WTC11 (cell line): ENCODE measurements around the gene CYBB. TPM values are rescaled to one million over a fixed set of nuclear protein-coding genes. Genes with fewer than 3 reads are reported as not detected.
A peak's percentile ranks its signal among the peaks of the same experiment; 100 is the strongest.

Experiments
- ATAC-seq: fragments of 200-7000 bp; cut with Tn5 transposase; 2 replicates; pipeline ENCODE4 v1.10.0; 2021; ENCODE audit warnings: mild to moderate bottlenecking, moderate library complexity
- Bru-seq: library from RNA; stranded (reverse); fragments of 400-500 nt; gene quantifications from one replicate; lab custom pipeline; 2021; lab: Mats Ljungman, UMichigan
- CTCF ChIA-PET: fragments of 300-600 bp; sonication (Branson Sonifier 250); formaldehyde crosslinking; loops from one replicate; lab custom pipeline; 2021; ENCODE audit warnings: antibody characterized with exemption; lab: Charles Lee
- POLR2A ChIA-PET: fragments of 350-600 bp; sonication (Branson Sonifier 250); formaldehyde crosslinking; loops from one replicate; lab custom pipeline; 2021; ENCODE audit warnings: antibody characterized with exemption; lab: Charles Lee
- DNase-seq: peaks from one replicate; pipeline ENCODE4 v3.0.0; 2021; ENCODE audit warnings: low spot score
- H3K27ac Mint-ChIP-seq: 2 replicates; pipeline ENCODE4 v1.8.0; 2021; ENCODE audit warnings: mixed read lengths
- H3K27me3 Mint-ChIP-seq: 2 replicates; pipeline ENCODE4 v1.8.0; 2021; ENCODE audit warnings: low read depth, mild to moderate bottlenecking, moderate library complexity, mixed read lengths
- H3K36me3 Mint-ChIP-seq: 2 replicates; pipeline ENCODE4 v1.8.0; 2021; ENCODE audit warnings: mixed read lengths
- H3K4me1 Mint-ChIP-seq: 2 replicates; pipeline ENCODE4 v1.8.0; 2022; ENCODE audit warnings: mixed read lengths
- H3K4me3 Mint-ChIP-seq: 2 replicates; pipeline ENCODE4 v1.8.0; 2021; ENCODE audit warnings: mild to moderate bottlenecking, moderate library complexity, mixed read lengths
- H3K9me3 Mint-ChIP-seq: 2 replicates; pipeline ENCODE4 v1.8.0; 2021; ENCODE audit warnings: mixed read lengths
- EMX1 ChIP-seq: fragments of 250-450 bp; sonication (Bioruptor Pico); IDR thresholded peaks from 2 replicates; pipeline ENCODE4 v1.8.0; 2021; ENCODE audit warnings: mild to moderate bottlenecking
- FOXP1 ChIP-seq: sonication (generic); formaldehyde crosslinking; IDR thresholded peaks from 2 replicates; pipeline ENCODE4 v1.8.0; 2022; ENCODE audit warnings: missing genetic modification reagents, mild to moderate bottlenecking, moderate library complexity, borderline replicate concordance
- GABPB1 ChIP-seq: sonication (generic); formaldehyde crosslinking; IDR thresholded peaks from 2 replicates; pipeline ENCODE4 v1.8.1; 2023; ENCODE audit warnings: mild to moderate bottlenecking, missing genetic modification reagents
- IRF2 ChIP-seq: sonication (generic); formaldehyde crosslinking; IDR thresholded peaks from 2 replicates; pipeline ENCODE4 v1.8.0; 2022; ENCODE audit warnings: low read depth, missing genetic modification reagents, borderline replicate concordance
- JUN ChIP-seq: sonication (generic); formaldehyde crosslinking; IDR thresholded peaks from 2 replicates; pipeline ENCODE4 v1.8.0; 2023; ENCODE audit warnings: mild to moderate bottlenecking, missing genetic modification reagents
- NFATC4 ChIP-seq: fragments of 250-450 bp; sonication (Bioruptor Pico); IDR thresholded peaks from 2 replicates; pipeline ENCODE4 v1.9.0; 2021; ENCODE audit warnings: mild to moderate bottlenecking
- NR3C1 ChIP-seq: sonication (generic); formaldehyde crosslinking; conservative IDR thresholded peaks from 2 replicates; pipeline ENCODE4 v1.8.1; 2023; ENCODE audit warnings: low read depth, mild to moderate bottlenecking, missing genetic modification reagents
- OVOL2 ChIP-seq: fragments of 250-450 bp; sonication (Bioruptor Pico); IDR thresholded peaks from 2 replicates; pipeline ENCODE4 v1.9.0; 2021; ENCODE audit warnings: mild to moderate bottlenecking, borderline replicate concordance
- PRRX2 ChIP-seq: fragments of 250-450 bp; sonication (Bioruptor Pico); IDR thresholded peaks from 2 replicates; pipeline ENCODE4 v1.8.0; 2021; ENCODE audit warnings: mild to moderate bottlenecking
- SOX15 ChIP-seq: fragments of 250-450 bp; sonication (Bioruptor Pico); IDR thresholded peaks from 2 replicates; pipeline ENCODE4 v1.9.0; 2021; ENCODE audit warnings: mild to moderate bottlenecking
- STAT6 ChIP-seq: sonication (generic); formaldehyde crosslinking; conservative IDR thresholded peaks from 2 replicates; pipeline ENCODE4 v1.8.1; 2023; ENCODE audit warnings: mild to moderate bottlenecking, low read depth, missing genetic modification reagents, moderate library complexity
- TEAD4 ChIP-seq: sonication (generic); formaldehyde crosslinking; IDR thresholded peaks from 2 replicates; pipeline ENCODE4 v1.8.0; 2022; ENCODE audit warnings: mild to moderate bottlenecking, missing genetic modification reagents
- ZNF219 ChIP-seq: sonication (generic); formaldehyde crosslinking; IDR thresholded peaks from 2 replicates; pipeline ENCODE4 v1.8.0; 2023; ENCODE audit warnings: missing genetic modification reagents, mild to moderate bottlenecking, borderline replicate concordance
- ZNF232 ChIP-seq: sonication (generic); formaldehyde crosslinking; IDR thresholded peaks from 2 replicates; pipeline ENCODE4 v1.8.0; 2022; ENCODE audit warnings: mild to moderate bottlenecking, missing genetic modification reagents
- ZNF317 ChIP-seq: sonication (generic); formaldehyde crosslinking; IDR thresholded peaks from 2 replicates; pipeline ENCODE4 v1.8.1; 2023; ENCODE audit warnings: low read depth, mild to moderate bottlenecking, moderate library complexity, missing genetic modification reagents, borderline replicate concordance
- ZNF396 ChIP-seq: fragments of 250-450 bp; sonication (Bioruptor Pico); IDR thresholded peaks from 2 replicates; pipeline ENCODE4 v1.8.0; 2021; ENCODE audit warnings: mild to moderate bottlenecking, moderate library complexity, borderline replicate concordance
- ZNF425 ChIP-seq: fragments of 250-450 bp; sonication (Bioruptor Pico); conservative IDR thresholded peaks from 2 replicates; pipeline ENCODE4 v1.9.0; 2021; ENCODE audit warnings: mild to moderate bottlenecking
- ZNF512 ChIP-seq: sonication (generic); formaldehyde crosslinking; IDR thresholded peaks from 2 replicates; pipeline ENCODE4 v1.8.1; 2022; ENCODE audit warnings: missing genetic modification reagents, borderline replicate concordance
- long read RNA-seq, 3 experiments: library from RNA in 1 of 3; library from capped mRNA in 1 of 3; library from polyadenylated mRNA in 1 of 3; unstranded in 2 of 3; stranded (forward) in 1 of 3; transcript quantifications; one replicate each; pipeline ENCODE4 v2.0.0, GENCODE V29; 2021
- total RNA-seq: library from RNA; stranded (reverse); gene quantifications from 3 replicates; pipeline ENCODE4 v1.2.3, GENCODE V29; 2021
- TF ChIP-seq, protein P1 (sequence below): sonication (generic); formaldehyde crosslinking; IDR thresholded peaks from 2 replicates; pipeline ENCODE4 v1.8.0; 2022; ENCODE audit warnings: mild to moderate bottlenecking, missing genetic modification reagents
- TF ChIP-seq, protein P2 (sequence below): fragments of 250-450 bp; sonication (Bioruptor Pico); IDR thresholded peaks from 2 replicates; pipeline ENCODE4 v2.1.2; 2022; ENCODE audit warnings: mild to moderate bottlenecking, moderate library complexity

Gene CYBB
- total RNA-seq (0.11 to 0.37 TPM (median 0.22 TPM) in 3 replicates), Bru-seq, nascent RNA (percentile 20 among the genes with signal in this experiment)
- long read RNA-seq, experiment 1, result 0 reads
- long read RNA-seq, experiment 2, result 0 reads
- long read RNA-seq, experiment 3, result 0 reads

GRCh38 chrX:37779857-37780256, at the start of gene CYBB:
Gene CYBB, plus strand, starts transcription at chrX:37780059. Its CDS starts 19 bp downstream, at chrX:37780078.
- no peaks in the 10 kb centered on the region for H3K9me3 Mint-ChIP-seq
- ChIA-PET CTCF (no interaction called here), POLR2A (no interaction called here)
- no peak for ATAC-seq
- no peak for DNase-seq
- no peak within 1 kb of the TSS for H3K4me3 Mint-ChIP-seq
- TF ChIP-seq ZNF425 (CRISPR knock-in tag) (no peak), ZNF512 (no peak), NR3C1 (CRISPR knock-in tag) (no peak), ZNF232 (CRISPR knock-in tag) (no peak), JUN (CRISPR knock-in tag) (no peak), TEAD4 (no peak), ZNF396 (no peak), STAT6 (CRISPR knock-in tag) (no peak), ZNF219 (CRISPR knock-in tag) (no peak), EMX1 (CRISPR knock-in tag) (no peak), IRF2 (CRISPR knock-in tag) (no peak), FOXP1 (CRISPR knock-in tag) (no peak), SOX15 (CRISPR knock-in tag) (no peak), ZNF317 (CRISPR knock-in tag) (no peak), OVOL2 (CRISPR knock-in tag) (no peak), PRRX2 (CRISPR knock-in tag) (no peak), GABPB1 (CRISPR knock-in tag) (no peak), NFATC4 (CRISPR knock-in tag) (no peak)
- TF ChIP-seq, protein P1, sequence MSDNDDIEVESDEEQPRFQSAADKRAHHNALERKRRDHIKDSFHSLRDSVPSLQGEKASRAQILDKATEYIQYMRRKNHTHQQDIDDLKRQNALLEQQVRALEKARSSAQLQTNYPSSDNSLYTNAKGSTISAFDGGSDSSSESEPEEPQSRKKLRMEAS (CRISPR knock-in tag), result no peak
- TF ChIP-seq, protein P2, sequence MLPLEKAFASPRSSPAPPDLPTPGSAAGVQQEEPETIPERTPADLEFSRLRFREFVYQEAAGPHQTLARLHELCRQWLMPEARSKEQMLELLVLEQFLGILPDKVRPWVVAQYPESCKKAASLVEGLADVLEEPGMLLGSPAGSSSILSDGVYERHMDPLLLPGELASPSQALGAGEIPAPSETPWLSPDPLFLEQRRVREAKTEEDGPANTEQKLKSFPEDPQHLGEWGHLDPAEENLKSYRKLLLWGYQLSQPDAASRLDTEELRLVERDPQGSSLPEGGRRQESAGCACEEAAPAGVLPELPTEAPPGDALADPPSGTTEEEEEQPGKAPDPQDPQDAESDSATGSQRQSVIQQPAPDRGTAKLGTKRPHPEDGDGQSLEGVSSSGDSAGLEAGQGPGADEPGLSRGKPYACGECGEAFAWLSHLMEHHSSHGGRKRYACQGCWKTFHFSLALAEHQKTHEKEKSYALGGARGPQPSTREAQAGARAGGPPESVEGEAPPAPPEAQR (CRISPR knock-in tag), result no peak
- H3K36me3 Mint-ChIP-seq, result no peaks in the 10 kb centered on the region
- H3K27me3 Mint-ChIP-seq, result no peaks in the 10 kb centered on the region
- H3K4me1 Mint-ChIP-seq, result 0 out of 2 replicates have a peak, but pooled peaks cover 2% of the 10 kb centered on the region
- H3K27ac Mint-ChIP-seq, result no peak within 1 kb of the TSS
